Measurements from ENCODE around the gene FAM107B. TPM values are rescaled to one million over a fixed set of nuclear protein-coding genes. Genes with fewer than 3 reads are reported as not detected.
A peak's percentile ranks its signal among the peaks of the same experiment; 100 is the strongest.

FAM107B gene
- total and polyA plus RNA-seq, 8 donors = 22.6 to 105 (median 54.5) TPM

DNA sequence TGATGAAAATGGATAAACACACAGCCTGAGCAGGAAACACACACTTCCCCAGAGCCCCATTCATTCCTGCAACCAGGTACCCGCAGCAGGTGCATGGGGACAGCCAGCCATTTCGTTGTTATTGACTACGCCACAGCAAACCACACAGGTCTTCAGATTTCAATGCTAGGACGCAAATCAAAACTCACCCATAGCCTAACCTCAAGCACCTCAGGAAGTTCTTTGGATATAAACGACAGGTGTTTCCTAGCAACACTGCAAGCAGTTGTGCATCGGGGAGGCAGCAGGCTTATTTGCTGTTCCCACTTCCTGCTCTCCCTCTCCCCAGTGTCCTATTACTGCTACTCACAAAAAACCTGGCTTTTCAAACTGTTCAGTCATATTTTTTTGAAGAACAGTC lies 267.5 kb downstream of the FAM107B start:
- FAIRE-seq (no peak), DNase-seq (no peak), ATAC-seq (peak in 1 of 4 donors; percentile 18)
- no peak overlapping the region for H3K4me3 ChIP-seq
- 69 to 72% methylated on average over 6 of the region's 6 CpGs for WGBS, 2 donors
- H3K4me1 ChIP-seq = no peaks in the 10 kb centered on the region
- H3K27me3 ChIP-seq = no peaks in the 10 kb centered on the region
- no peak overlapping the region for H3K27ac ChIP-seq
- intact Hi-C loops (cut with DNase I) = loop anchor here in 1 of 3 donors (10.0 kb wide), 1 partner anchor 318 kb away; no protein-coding TSS in a partner anchor
- no peaks in the 10 kb centered on the region for H3K9me3 ChIP-seq
- peaks cover 0 to 6% (median 0%) of the 10 kb centered on the region in 3 donors for H3K36me3 ChIP-seq
- no peak for TF ChIP-seq CTCF (IDR thresholded peaks at IDR 0.05)

GRCh38 chr10:14502431-14502830 lies 272.3 kb downstream of the FAM107B start:
- intact Hi-C loops (cut with DNase I) = loop anchor here in 1 of 3 donors (10.0 kb wide), 1 partner anchor 322 kb away; no protein-coding TSS in a partner anchor
- Histone ChIP-seq H3K36me3 (no peaks in the 10 kb centered on the region), H3K27me3 (no peaks in the 10 kb centered on the region), H3K4me3 (no peak overlapping the region), H3K27ac (no peak overlapping the region), H3K4me1 (no peaks in the 10 kb centered on the region), H3K9me3 (no peaks in the 10 kb centered on the region)
- 84 to 87% methylated on average over 3 of the region's 3 CpGs for WGBS, 2 donors
- no peak for TF ChIP-seq CTCF (IDR thresholded peaks at IDR 0.05)
- FAIRE-seq (no peak), ATAC-seq (no peak), DNase-seq (no peak)

GRCh38 chr10:14500172-14500765 lies 274.4 kb downstream of the FAM107B start:
- WGBS, 2 donors = 62 to 68% methylated on average over 8 to 9 of the region's 9 CpGs
- ATAC-seq (peak in 1 of 4 donors; percentile 8), FAIRE-seq (no peak), DNase-seq (no peak)
- intact Hi-C loops (cut with DNase I) = loop anchor here in 1 of 3 donors (10.0 kb wide), 1 partner anchor 325 kb away; no protein-coding TSS in a partner anchor
- no peak for TF ChIP-seq CTCF (IDR thresholded peaks at IDR 0.05)
- Histone ChIP-seq H3K9me3 (no peaks in the 10 kb centered on the region), H3K4me1 (no peaks in the 10 kb centered on the region), H3K27me3 (no peaks in the 10 kb centered on the region), H3K4me3 (no peak overlapping the region), H3K27ac (no peak overlapping the region), H3K36me3 (no peaks in the 10 kb centered on the region)

GRCh38 chr10:14499601-14499904 lies 275.1 kb downstream of the FAM107B start:
- FAIRE-seq (no peak), ATAC-seq (peak; percentile 12 to 35 (median 26)), DNase-seq (no peak)
- TF ChIP-seq CTCF (IDR thresholded peaks at IDR 0.05) = no peak
- Histone ChIP-seq H3K9me3 (no peaks in the 10 kb centered on the region), H3K36me3 (no peaks in the 10 kb centered on the region), H3K4me1 (no peaks in the 10 kb centered on the region), H3K27me3 (no peaks in the 10 kb centered on the region), H3K27ac (no peak overlapping the region), H3K4me3 (no peak overlapping the region)
- WGBS, 2 donors = 73 to 83% methylated on average over 5 of the region's 5 CpGs
- intact Hi-C loops (cut with DNase I) = no loop called here

DNA sequence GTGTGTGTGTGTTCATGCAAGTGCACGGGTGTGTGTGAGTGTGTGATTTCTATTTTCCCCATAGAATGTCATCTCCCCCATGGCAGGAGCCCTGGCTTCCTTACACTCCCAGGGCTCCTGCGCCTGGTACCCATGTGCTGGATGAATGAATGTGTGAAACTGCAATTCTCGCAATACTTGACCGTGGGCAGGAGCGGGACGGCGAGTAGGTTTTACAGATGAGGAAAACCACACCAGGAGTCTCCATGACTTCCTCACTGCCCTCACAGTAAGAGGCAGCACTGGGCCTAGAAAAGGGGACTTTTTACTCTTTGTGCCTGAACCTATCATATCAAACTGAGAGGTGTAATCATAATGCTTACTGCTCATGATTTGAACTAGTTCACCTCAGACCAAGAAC lies 276.4 kb downstream of the FAM107B start:
- FAIRE-seq = no peak
- no peaks in the 10 kb centered on the region for H3K4me1 ChIP-seq
- no peaks in the 10 kb centered on the region for H3K27me3 ChIP-seq
- DNase-seq = no peak
- intact Hi-C loops (cut with DNase I) = no loop called here
- no peak for TF ChIP-seq CTCF (IDR thresholded peaks at IDR 0.05)
- no peaks in the 10 kb centered on the region for H3K9me3 ChIP-seq
- no peak overlapping the region for H3K27ac ChIP-seq
- H3K36me3 ChIP-seq = no peaks in the 10 kb centered on the region
- H3K4me3 ChIP-seq = no peak overlapping the region
- 87 to 89% methylated on average over 7 of the region's 7 CpGs for WGBS, 2 donors
- ATAC-seq = no peak

Measured in pancreas (tissue), 10 donors.